ENCODE measurements around the gene GRAMD1B.

GRCh38 chr11:123566852-123567251 lies 136.8 kb downstream of the GRAMD1B start:
- TF ChIP-seq CTCF (IDR thresholded peaks at IDR 0.05; ENCODE audit: low read depth, low read length) (no peak), POLR2A (IDR thresholded peaks at IDR 0.05; ENCODE audit: extremely low read depth, insufficient read length) (no peak), MYC (IDR thresholded peaks at IDR 0.05; ENCODE audit: low read depth, low read length) (no peak)
- TF ChIP-seq, protein P1, sequence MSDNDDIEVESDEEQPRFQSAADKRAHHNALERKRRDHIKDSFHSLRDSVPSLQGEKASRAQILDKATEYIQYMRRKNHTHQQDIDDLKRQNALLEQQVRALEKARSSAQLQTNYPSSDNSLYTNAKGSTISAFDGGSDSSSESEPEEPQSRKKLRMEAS (IDR thresholded peaks at IDR 0.05; ENCODE audit: low read depth, low read length): no peak
